Left ventricle myocardium inferior (tissue), 1 donor: ENCODE results near the gene HSPA1B. TPM values are rescaled to one million over a fixed set of nuclear protein-coding genes. Genes with fewer than 3 reads are reported as not detected.
"Not testable (repeated sequence)": the region's sequence is repeated elsewhere in the genome, so short reads cannot be mapped to it uniquely, and the experiment has no call there.

Experiments used
- DNase-seq: peaks from one replicate; pipeline ENCODE4 v3.0.0-alpha.2; 2020
- H3K27ac ChIP-seq: fragments of 200-600 bp; replicated peaks from 2 replicates; pipeline ENCODE4 v1.8.0; 2021
- H3K27me3 ChIP-seq: fragments of 200-600 bp; 2 replicates; pipeline ENCODE4 v1.8.0; 2021; ENCODE audit warnings: low read depth
- H3K36me3 ChIP-seq: fragments of 200-600 bp; 2 replicates; pipeline ENCODE4 v1.8.0; 2021
- H3K4me1 ChIP-seq: fragments of 200-600 bp; 2 replicates; pipeline ENCODE4 v1.8.0; 2021
- H3K4me3 ChIP-seq: fragments of 200-600 bp; 2 replicates; pipeline ENCODE4 v1.8.0; 2021; ENCODE audit warnings: mild to moderate bottlenecking, moderate library complexity
- H3K9me3 ChIP-seq: fragments of 200-600 bp; replicated peaks from 2 replicates; pipeline ENCODE4 v1.8.0; 2021
- CTCF ChIP-seq: fragments of 200-600 bp; IDR thresholded peaks from 2 replicates; pipeline ENCODE4 v1.8.0; 2021; ENCODE audit warnings: antibody characterized with exemption, mild to moderate bottlenecking, borderline replicate concordance
- intact Hi-C: fragments of 100-400 bp; cut with micrococcal nuclease; formaldehyde crosslinking; loops from one replicate; pipeline ENCODE4 v1.11.0; 2022
- total RNA-seq: library from RNA; stranded (reverse); fragmentation: NEBNext Ultra II Directional; extraction: Animal tissue kit (Norgen Biotek cat#: 25700); gene quantifications from one replicate; pipeline ENCODE4 v1.2.1, GENCODE V29; 2021
- donor health status: DM: no; HTN: yes; CAD: no; lungs with severe emphysema.

HSPA1B gene
- total RNA-seq, 1 donor from 2014 or later = 184 TPM

GRCh38 chr6:31795616-31796298 is 31.8 kb upstream of the HSPA1B start, which contains the start of gene VARS1:
TSS of gene VARS1 (minus strand) at chr6:31795752. CDS start at chr6:31795217, 535 bp downstream.
- Histone ChIP-seq H3K4me3 (peak within 1 kb of the TSS; percentile 99), H3K27ac (peak within 1 kb of the TSS; percentile 99), H3K4me1 (peaks cover 21% of the 10 kb centered on the region), H3K9me3 (no peaks in the 10 kb centered on the region), H3K27me3 (no peaks in the 10 kb centered on the region), H3K36me3 (peaks cover 20% of the 10 kb centered on the region)
- peak; percentile 94 for DNase-seq
- intact Hi-C loops = no loop called here
- TF ChIP-seq CTCF = peak; percentile 90

GRCh38 chr6:31796993-31797385 is 30.5 kb upstream of the HSPA1B start:
- DNase-seq = no peak
- intact Hi-C loops = no loop called here
- Histone ChIP-seq H3K9me3 (no peaks in the 10 kb centered on the region), H3K4me1 (peaks cover 21% of the 10 kb centered on the region), H3K27ac (peak overlapping the region; percentile 99), H3K27me3 (no peaks in the 10 kb centered on the region), H3K4me3 (no peak overlapping the region), H3K36me3 (peaks cover 17% of the 10 kb centered on the region)
- TF ChIP-seq CTCF = no peak

DNA sequence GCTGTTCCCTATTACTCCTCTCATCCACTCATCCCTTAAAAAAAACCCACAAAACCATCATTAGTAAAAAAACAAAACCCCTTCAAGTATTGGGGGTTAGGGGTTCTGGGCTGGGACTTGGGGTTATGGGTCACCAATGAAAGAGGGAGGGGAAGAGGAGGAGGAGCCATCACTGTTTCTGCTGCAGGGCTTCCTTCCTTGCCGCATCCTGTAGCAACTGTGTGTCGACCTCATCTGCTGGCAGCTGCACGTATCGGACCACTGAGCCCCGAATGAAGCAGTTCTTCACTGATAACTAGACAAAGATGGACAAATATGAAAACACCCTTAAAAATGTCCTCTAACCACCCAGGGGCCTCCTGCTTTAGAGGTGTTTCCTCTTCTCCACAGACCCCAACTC is 29.9 kb upstream of the HSPA1B start:
- peak; percentile 3 for DNase-seq
- Histone ChIP-seq H3K4me3 (no peak overlapping the region), H3K9me3 (no peaks in the 10 kb centered on the region), H3K36me3 (peaks cover 16% of the 10 kb centered on the region), H3K27ac (peak overlapping the region; percentile 8), H3K27me3 (no peaks in the 10 kb centered on the region), H3K4me1 (peaks cover 21% of the 10 kb centered on the region)
- intact Hi-C loops = no loop called here
- TF ChIP-seq CTCF = no peak

DNA sequence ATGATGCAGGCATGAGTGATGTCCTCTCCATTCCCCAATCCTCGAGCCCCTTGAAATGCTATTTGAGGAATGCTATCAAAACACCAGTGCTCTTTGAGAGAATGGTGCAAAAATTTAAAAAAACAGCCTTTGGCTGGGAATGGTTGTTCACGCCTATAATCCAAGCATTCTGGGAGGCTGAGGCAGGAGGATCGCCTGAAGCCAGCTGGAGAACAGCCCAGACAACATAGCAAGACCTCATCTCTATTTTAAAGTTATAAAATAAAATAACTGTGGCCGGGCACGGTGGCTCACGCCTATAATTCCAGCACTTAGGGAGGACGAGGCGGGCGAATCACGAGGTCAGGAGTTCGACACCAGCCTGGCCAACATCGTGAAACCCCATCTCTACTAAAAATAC is 27.8 kb upstream of the HSPA1B start:
- Histone ChIP-seq H3K4me1 (peaks cover 13% of the 10 kb centered on the region), H3K9me3 (no peaks in the 10 kb centered on the region), H3K36me3 (peaks cover 14% of the 10 kb centered on the region), H3K4me3 (no peak overlapping the region), H3K27me3 (no peaks in the 10 kb centered on the region), H3K27ac (no peak overlapping the region)
- TF ChIP-seq CTCF = no peak
- intact Hi-C loops = no loop called here
- DNase-seq = no peak

- H3K27ac ChIP-seq, intact Hi-C loops, H3K4me3 ChIP-seq, H3K9me3 ChIP-seq, H3K27me3 ChIP-seq, DNase-seq: not testable (repeated sequence)
- H3K36me3 ChIP-seq = peaks cover 14% of the 10 kb centered on the region
- peaks cover 13% of the 10 kb centered on the region for H3K4me1 ChIP-seq
Measured at GRCh38 chr6:31801031-31801927, 26.3 kb upstream of the HSPA1B start.
